ENCODE results near the gene BORCS5.

The BORCS5 gene

GRCh38 chr12:12353807-12354206 lies 3.1 kb upstream of the BORCS5 start:
- no peak for DNase-seq

- no peak for DNase-seq
These were observed 397 bp upstream of the BORCS5 start for GRCh38 chr12:12356467-12356895.

- DNase-seq = peak in 1 of 2 experiments; percentile 7
These were observed 1.0 kb downstream of the BORCS5 start for GRCh38 chr12:12357719-12358461.

GRCh38 chr12:12358528-12358927 lies 1.6 kb downstream of the BORCS5 start:
- DNase-seq = no peak

GRCh38 chr12:12364787-12365445 lies 8.0 kb downstream of the BORCS5 start:
- no peak for DNase-seq

GRCh38 chr12:12365446-12365802 lies 8.5 kb downstream of the BORCS5 start:
- no peak for DNase-seq

GRCh38 chr12:12365931-12366431 lies 9.1 kb downstream of the BORCS5 start:
- DNase-seq = no peak

GRCh38 chr12:12366701-12367481 lies 10.0 kb downstream of the BORCS5 start:
- no peak for DNase-seq

GRCh38 chr12:12367482-12367998 lies 10.7 kb downstream of the BORCS5 start:
- no peak for DNase-seq

- no peak for DNase-seq
These were observed 16.3 kb downstream of the BORCS5 start for GRCh38 chr12:12372946-12373722.

GRCh38 chr12:12376646-12377448 lies 20.0 kb downstream of the BORCS5 start:
- peak; percentile 52 to 58 for DNase-seq

- DNase-seq = no peak
These were observed 21.7 kb downstream of the BORCS5 start for GRCh38 chr12:12378616-12379015.

- DNase-seq = no peak
These were observed 23.2 kb downstream of the BORCS5 start for GRCh38 chr12:12379831-12380730.

GRCh38 chr12:12380949-12381593 lies 24.2 kb downstream of the BORCS5 start:
- DNase-seq = no peak

- DNase-seq = no peak
These were observed 25.1 kb downstream of the BORCS5 start for GRCh38 chr12:12381982-12382381.

- no peak for DNase-seq
These were observed 27.9 kb downstream of the BORCS5 start for GRCh38 chr12:12384571-12385340.

GRCh38 chr12:12387501-12387900 lies 30.6 kb downstream of the BORCS5 start:
- DNase-seq = no peak

GRCh38 chr12:12392413-12392812 lies 35.5 kb downstream of the BORCS5 start:
- DNase-seq = no peak

- DNase-seq = no peak
These were observed 36.3 kb downstream of the BORCS5 start for GRCh38 chr12:12393171-12393570.
